GM19239 (cell line): ENCODE measurements around the gene CDHR4.
"Not testable (repeated sequence)": the region's sequence is repeated elsewhere in the genome, so short reads cannot be mapped to it uniquely, and the experiment has no call there.

ENCODE experiments used
- DNase-seq: peaks from one replicate; pipeline ENCODE4 v3.0.0; 2011; ENCODE audit warnings: low spot score; ENCODE audit not compliant: insufficient read length
- FAIRE-seq: peaks from 2 replicates; lab custom pipeline; 2011; peaks lifted over from hg19 to GRCh38; lab: Jason Lieb, UNC

The CDHR4 gene, protein sequence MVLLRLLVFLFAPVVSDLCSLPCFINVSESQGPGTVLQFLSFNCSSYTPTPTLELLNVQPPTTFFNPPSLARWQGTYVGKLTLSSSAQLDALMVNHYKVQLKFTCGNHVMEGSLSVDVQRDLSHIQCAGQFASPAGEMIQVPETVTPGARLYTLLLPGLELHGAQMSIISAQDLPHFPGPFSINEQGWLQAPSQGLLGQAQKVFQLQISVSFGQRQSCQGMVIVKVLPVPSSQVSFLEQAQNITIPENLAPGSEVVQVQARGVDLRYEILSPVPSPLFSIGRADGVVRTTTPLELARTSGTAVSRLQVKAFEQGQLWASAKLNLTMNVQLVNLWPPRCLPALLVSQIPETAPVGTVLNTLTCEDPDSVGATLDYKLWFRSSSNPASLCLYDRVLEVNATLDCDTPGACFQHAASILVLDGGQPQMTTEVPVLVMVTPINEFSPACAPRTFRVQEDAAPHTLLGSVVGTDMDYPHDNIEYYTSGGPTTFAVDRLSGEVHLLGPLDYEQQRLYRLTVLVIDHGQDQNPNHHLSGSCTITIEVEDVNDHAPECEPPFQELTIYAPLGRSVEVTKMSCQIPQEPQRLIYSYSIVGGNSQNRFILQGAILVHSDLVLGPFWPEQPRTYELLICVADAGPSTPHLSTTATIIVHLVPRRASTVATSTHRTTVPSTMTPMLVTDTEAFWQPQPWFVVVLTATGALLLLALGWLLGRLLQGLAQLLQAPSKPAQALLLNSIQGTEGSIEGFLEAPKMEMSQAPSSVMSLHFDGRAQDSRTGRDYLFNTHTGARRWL

DNA sequence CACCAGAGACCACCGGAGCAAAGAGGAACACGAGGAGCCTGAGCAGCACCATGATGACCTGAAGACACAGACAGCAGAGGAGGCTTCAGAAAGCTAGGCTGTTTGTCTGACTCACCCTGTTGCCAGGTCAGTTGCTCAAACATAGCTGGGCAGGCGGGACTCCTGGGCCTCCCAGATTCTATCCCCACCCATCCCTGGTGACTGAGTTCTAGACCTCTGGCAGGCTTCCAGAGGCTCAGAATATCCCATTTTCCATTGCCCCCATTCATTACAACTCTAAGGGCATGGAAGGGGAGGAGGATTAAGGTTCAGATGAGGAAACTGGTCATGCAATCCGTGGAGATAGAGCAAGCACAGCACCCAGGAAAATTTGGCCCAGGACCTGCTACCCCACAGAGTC, at the start of gene CDHR4:
Gene CDHR4, minus strand, starts transcription at position 113 of the 400 bp plus-strand sequence. Its CDS starts 61 bp downstream, at position 52.
- FAIRE-seq (no peak), DNase-seq (no peak)

DNA sequence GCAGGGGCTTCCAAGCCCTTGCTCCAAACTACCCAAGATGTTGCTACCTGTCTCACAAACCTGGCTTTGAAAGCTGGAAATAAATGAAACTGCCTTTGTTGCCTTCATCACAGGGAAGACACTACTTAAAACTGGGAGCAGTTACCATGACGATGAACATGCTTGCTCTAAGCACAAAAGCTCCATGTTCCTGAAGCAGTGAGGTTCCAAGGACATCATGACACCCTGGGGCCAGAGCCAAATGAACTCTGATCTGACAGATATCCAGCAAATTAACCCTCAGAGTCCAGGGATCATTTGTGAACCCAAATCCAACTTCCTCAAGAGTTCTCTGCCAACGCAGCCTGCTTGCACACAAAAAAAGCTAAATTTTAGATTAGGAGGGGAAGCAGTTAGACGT, 46.0 kb upstream of the CDHR4 start:
- FAIRE-seq, result no peak
- DNase-seq, result no peak

DNA sequence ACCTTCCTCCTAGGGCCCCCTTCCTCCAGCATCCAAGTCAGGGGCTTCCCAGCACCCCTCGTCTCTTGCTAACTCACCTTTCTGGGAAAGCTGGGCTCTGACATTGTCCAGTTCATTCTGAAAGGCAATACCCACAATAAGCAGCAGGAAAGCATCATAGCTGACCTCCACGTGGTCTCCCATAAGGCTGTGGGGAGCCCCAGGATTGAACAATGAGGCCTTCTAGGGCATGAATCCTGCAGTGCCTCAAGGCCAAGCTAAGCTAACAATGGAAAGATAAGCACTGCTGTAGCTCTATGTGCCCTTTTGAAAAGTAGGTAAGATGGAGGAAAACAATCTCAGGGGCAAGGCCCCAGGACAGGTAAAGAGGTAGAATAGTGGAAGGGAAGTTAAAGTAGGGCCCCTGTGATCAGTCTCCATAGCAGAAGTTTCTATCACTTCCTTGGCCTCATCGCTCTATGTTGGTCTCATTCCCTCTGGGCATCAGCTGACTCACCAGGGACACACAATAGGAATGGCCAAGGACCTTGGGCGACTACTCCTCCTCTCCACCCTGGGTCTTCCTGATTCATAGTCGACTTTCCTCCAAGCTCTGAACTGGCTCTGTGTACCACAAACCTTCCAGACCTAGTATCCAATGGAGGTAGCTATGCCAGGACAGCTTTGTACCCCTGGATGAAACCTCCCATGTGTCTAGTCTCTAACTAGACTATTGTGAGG, 45.0 kb upstream of the CDHR4 start:
- no peak for FAIRE-seq

DNA sequence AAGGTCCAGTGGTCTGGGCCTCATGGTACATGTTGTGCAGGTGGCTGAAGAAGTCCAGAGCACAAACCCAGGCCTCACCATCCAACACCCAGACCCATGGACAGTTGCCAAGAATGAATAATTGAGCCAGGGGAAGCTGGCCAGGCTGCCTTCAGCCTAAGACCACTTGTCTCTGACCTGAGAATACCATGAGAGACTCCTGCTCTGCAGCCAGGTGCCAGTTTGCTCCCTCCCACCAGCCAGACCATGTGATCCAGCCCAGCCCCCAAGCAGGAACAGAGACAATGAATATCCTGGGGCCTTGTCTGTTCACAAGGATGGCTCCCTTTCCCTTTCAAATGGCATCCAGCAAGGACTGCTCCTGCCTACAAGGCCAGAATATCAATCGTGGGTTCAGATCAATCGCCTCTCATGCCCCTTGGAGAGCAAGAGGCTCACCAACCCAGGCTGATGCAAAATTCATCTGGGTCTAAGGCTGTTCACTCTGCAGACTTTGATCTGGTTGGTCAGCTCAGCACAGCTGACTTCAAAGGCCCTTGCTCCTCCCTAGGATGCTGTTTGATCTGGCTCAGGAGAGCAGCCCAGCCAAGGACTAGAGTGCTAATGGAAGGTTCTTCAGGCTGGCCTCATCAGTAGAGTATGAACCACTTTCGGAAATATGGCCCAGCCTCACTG, 43.3 kb upstream of the CDHR4 start:
- DNase-seq, result no peak

More for the DNA sequence above, 45.0 kb upstream of the CDHR4 start:
- DNase-seq, result no peak

DNA sequence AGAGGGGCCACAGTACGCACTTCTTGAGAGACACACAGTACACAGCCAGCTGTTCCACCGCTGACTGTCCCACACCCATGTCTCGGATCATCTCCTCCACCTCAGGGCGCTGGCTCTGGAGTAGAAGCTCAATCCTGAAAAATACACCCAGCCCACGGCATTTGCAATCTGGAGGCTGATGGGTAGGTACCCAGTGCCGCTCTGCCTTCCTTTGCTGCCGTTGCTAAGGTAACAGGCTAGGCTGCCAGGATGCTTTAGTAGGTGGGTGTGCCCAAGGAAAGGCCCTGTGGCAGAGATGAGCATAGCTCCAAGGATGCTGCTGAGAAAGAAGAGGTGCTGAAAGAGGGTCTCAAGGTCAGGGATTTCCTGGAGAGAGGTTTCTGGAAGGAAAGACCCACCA, 42.1 kb upstream of the CDHR4 start:
- no peak for FAIRE-seq
- DNase-seq, result no peak

More for the DNA sequence above, 43.3 kb upstream of the CDHR4 start:
- no peak for FAIRE-seq

DNA sequence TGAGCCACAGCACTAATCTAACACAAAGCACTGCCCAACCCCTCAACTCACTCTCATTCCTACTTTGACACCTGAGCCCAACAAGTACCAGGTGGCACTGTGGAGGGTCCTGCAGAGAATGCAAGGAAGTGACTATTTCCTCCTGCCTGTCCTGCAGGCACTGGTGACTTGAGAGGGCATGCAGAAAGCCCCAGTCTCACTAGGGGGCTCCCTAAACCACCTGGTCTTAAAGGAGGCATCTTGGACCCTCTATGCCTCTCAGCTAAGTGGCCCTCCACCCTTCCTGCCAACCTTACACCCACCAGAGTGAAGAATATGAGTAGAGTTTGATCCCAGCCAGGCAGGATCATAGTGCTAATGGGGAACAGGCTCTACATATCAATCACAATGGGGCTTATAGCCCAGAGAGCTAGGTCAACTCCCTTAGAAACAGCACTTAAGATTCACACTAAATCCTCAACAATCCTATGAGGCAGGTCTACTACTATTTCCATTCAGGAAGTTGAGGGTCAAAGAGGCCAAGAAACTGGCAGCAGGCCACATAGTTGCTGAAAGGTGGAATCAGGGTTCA, 41.5 kb upstream of the CDHR4 start:
- no peak for FAIRE-seq
- DNase-seq, result no peak

DNA sequence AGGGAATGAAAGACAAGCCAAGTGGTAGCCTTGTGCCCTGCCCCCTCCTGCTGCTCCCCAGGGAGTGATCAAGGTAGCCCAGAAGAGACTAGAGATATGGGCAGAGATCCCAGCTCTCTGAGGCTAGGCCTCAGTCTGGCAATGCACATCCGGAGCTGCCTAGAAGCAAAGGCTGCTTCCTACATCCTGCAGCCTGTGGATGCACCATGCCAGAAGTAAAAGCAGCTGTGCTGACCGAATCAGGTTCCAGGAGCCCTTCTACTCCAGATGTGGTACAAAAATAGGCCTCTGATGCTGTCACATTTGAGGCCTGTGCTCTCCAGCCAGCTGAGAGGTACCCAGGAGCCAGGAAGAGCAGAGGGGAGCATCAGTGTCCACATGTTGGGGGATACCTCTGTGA, 40.7 kb upstream of the CDHR4 start:
- DNase-seq, result no peak
- FAIRE-seq, result no peak

DNA sequence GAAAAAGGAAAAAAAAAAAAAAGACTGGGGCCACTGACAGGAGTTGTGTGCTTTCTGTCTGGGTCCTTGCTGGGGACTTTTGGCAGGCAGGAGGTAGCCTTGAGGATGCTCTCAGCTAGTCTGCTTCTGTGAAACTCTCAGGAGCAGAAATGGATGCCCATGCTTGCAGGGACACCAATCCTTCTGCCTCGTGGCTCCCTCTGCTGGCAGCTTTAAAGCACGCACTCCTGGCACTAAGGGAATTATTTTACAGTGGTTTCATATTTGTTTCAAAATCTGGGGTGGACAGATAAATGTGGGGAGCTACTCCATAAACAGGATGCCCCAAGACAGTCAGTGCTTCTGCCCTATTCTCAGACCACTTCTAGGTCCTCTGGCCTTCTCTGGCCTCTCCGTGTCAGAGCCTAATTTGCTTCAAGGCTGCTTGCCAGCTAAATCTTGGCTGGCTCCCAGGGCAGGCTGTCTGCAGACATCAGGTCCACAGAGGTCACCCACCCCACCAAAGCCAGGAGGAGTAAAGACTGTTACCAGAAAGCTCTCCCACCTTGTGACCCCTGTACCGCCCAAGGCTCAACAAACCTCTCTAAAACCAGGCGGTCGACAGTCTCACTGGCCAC, 39.6 kb upstream of the CDHR4 start:
- FAIRE-seq, result peak; percentile 90
- peak; percentile 71 for DNase-seq

DNA sequence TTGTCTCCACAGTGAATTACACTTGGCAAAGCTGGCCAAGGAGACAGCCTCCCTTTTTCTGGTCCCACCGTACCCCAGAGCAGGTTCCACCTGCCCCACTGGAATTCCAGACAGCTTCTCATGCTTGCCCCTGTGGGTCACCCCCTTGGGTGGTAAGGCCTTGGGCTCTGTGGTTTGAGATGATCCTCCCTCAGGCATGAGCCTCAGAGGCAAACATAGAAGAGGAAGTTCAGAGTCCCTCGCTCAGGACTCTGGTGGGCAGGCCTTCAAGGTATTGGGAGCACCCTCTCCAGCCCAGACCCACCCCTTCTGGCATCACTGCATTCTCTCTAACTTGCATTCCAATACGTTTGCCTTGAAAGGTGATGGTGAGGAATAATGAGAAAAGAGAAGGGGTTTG, 31.7 kb upstream of the CDHR4 start:
- no peak for DNase-seq
- FAIRE-seq, result no peak

DNA sequence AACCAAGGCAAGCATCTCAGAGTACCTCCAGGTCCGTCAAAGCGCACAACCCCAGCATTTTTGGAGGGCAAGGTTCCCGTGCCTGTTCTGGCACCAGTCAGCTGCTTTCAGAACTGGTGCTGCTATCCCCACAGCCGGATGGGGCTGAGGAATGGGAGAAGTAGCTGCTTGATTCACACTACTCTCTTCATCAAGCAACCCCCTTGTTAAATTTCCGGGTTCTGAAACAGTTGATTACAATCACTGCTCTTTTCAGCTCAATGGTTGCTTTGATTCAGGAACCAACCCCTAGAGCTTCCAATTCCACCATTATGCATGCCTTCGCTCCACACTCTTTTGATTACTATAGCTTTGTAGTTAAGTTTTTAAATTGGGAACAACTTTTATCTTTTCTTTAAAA, 26.3 kb upstream of the CDHR4 start:
- no peak for DNase-seq
- FAIRE-seq, result no peak

DNA sequence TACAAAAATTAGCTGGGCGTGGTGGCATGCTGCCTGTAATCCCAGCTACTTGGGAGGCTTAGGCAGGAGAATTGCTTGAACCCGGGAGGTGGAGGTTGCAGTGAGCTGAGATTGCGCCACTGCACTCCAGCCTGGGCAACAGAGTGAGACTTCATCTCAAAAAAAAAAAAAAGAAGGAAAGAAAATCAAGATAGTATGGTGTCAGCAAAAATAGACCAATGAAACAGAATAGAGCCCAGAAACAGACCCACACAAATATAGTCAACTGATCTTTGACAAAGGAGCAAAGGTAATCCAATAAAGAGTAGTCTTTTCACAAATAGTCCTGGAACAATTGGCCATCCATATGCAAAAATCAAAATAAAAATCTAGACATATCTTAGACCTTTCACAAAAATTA, 23.5 kb upstream of the CDHR4 start:
- DNase-seq, FAIRE-seq: not testable (repeated sequence)

DNA sequence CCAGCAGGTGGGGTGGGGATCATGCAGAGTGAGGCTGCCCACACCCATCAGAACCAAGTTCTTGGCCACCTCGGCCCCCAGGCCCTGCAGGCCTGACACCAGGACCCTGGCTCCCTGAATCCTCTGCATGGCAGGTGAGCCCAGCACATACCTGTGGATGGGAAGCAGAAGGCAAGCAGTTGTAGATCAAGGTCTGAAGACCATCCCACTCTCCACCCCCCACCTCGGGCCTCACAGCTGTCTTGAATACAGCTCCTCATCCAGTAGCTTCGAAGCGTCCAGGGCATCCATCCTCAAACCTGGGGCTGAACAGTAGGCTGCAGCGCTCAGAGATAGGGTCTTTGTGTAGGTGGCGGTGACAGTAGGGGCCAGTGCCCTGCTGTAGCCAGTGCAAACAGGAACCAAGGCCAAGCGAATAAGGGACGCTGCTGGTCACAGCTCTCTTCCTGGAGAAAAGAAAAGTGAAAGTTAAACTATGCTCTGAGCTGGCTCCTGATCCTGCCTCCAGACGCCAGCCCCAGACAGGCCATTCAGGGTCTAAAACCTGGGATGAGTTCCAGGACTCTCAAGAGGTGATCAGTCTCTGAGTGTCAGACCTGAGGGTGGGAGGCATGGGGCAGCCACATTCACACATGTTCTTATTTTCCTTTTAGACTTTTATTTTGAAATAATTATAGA, 14.0 kb upstream of the CDHR4 start, which contains the start of gene UBA7:
Gene UBA7, minus strand, starts transcription at position 457 of the 678 bp plus-strand sequence. Its CDS starts 166 bp downstream, at position 291.
- DNase-seq, result peak; percentile 77

DNA sequence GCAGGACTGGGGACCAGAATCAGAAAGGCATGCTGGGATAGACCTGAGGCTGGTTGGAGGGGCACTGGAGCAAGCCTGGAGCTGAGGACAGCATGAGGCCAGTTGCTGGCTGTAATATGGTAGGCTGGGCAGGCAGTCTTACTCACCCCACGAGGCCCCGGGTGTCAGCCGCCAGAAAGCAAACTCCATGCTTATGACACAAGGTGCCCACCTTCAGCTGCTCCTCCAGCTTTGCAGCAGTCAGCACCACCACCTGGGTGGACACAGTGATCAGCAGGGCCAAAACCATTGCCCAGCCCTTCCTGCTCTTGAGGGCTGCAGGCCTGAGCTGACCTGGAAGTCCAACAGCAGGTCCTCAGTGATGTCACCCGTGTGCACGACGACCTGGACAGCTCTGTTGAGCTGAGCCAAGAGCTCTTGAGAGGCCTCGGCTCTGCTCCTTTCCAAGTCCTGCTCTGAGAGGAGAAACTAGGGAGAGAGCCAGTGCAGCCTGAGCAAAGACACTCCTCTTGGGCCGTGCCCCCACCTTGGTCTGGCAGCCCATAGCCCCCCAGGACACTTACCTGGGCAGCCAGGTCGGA, 13.3 kb upstream of the CDHR4 start:
- DNase-seq (no peak), FAIRE-seq (peak; percentile 31)

More for the DNA sequence above, 14.0 kb upstream of the CDHR4 start, which contains the start of gene UBA7:
- FAIRE-seq, result peak; percentile 97

DNA sequence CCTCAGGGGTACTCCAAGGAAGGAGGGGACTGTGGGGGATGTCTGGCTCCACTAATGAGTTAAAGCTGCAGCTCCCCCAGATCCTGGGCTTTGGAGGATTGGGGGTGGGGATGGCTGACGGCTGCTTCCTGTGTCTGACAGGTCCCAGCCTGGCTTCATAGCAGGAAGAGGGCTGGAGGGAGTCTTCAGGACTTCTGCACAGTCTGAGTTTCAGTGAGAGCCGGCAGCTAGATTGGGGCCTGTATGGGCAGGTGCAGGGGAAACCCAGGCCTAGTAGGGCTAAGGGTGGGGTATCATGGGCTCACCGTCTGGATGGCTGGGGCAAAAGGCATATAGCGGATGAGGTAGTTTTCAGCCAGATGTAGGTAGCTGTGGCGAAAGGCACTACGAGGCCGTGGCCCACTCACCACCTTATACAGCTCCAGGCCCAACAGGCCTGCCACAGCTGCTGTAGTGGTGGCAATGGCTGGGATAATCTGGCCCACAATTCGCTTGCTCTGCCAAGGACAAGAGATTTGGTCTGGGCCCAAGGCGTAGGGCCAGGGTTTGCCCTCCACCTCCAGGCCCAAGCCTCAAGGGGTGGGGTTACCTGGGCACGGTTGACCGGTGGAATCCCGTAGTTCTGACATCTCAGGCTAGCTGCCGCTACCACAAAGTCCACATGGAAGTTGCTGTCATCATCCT, 7.9 kb upstream of the CDHR4 start:
- FAIRE-seq (peak; percentile 45), DNase-seq (no peak)

DNA sequence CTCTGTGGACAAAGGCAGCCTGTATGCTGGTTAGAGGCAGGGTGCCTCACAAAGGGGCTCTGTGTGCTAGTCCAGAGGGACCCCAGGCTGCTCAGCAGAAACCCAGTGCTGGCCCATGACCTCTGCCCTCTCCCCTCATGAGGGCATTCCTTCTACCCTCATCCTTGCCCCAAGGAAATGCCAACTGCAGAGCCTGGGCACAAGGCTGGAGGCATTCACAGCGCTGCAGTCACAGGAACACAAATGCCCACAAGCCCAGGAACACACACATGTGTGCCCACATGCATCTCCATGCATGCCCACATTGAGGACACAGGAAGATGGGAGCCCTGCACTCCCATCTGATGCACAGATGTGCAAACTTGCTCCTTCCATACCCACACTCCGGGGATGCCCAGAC, 7.2 kb upstream of the CDHR4 start:
- DNase-seq (no peak), FAIRE-seq (no peak)

DNA sequence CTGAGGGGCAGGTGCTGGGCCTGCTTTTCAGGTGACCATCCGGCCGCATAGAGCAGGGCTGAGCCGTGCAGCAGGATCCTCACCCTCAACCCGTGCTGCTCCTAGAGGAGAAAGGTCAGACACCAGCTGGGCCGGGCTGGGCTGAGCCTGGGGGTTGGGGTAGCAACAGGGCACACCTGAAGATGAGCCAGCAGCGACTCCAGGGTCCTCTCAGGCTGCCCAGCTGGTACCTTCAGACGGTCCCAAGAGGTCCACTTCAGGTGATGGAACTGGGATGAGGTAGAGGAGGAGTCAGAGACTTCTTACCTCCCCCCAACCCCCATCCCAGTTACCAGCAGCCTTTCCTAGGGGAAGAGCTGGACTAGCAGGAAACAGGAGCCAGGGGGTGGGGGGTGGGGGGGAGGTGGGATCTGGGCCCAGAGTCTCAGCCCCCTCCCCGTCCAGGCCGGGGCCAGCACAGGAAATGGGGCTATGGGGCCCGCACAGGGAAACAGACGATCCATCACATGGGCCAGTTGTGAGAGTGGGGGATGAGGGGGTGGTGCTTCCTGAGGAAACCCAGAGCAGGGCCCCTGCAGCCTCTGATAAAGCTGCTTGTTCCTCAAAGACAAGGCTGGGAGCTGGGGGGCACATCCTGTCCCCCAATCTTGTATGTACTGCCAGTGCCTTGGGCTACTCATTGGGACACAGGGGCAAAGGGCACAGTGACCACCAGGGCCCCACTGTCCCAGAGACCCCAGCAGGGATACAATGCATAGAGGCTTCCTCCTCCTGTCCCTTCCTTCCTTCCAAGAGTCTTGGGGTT, 6.4 kb upstream of the CDHR4 start:
- DNase-seq (no peak), FAIRE-seq (peak; percentile 58)

DNA sequence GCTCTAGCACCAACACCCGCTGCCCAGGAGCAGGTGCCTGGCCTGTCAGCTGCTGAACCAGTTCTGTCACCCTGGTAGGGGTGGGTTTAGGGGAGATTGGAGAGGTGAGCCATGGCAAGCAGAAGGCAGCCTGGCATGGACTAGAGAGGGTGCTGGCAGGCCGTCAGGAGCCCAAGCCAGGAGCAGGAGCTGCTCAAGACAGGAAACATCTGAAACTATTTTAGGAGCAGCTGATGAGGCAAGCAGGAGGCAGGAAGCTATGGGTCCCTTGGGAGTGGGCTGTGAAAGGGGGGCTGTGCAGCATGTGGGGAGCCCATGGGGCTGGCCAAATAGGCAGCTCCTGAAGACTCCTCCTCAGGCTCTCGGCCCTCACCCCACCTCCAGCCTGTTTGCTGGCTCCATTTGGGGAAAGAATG, 5.7 kb upstream of the CDHR4 start:
- peak; percentile 80 for FAIRE-seq

More for the DNA sequence above, 5.7 kb upstream of the CDHR4 start:
- no peak for DNase-seq
